CD1c-positive myeloid dendritic cell (primary cell): ENCODE measurements around the gene DRAXIN.

Experiments
- DNase-seq: peaks from one replicate; pipeline ENCODE4 v3.0.0-alpha.2; 2016; ENCODE audit errors: extremely low spot score

The DRAXIN gene

DNA sequence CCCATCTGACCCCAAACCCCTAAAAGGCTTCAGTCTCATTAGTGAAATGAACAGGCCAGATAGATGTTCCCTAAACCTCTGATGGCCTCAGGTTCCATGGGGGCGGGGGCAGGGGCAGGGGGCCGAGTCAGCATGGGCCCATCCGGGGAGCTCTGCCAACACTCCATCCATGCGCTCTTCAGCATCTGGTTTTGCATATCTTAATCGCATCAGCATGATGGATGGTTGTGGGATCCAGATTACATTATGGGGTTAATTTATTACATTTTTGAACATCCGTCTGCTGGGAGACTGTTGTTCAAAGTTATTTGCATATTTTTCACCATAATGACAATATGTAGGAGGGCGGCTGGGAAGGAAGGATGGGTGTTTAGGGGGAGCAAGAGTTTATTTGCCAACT is 7.4 kb upstream of the DRAXIN start:
- no peak for DNase-seq

- no peak for DNase-seq
Observed at GRCh38 chr1:11685210-11685752, 6.2 kb upstream of the DRAXIN start.

DNA sequence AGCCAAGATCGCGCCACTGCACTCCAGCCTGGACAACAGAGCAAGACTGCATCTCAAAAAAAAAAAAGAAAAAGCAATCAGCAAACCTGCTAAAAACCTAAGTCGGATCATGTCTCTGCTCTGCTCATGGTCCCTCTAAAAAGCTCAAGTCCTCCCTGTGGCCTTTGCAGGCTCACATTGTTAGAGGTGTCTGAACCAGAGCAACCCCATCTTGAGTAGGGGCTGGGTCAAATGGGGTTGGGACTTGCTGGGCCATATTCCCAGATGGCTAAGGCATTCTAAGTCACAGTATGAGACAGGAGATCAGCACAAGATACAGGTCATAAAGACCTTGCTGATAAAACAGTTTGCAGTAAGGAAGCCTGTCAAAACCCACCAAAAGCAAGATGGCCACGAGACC is 3.0 kb upstream of the DRAXIN start:
- no peak for DNase-seq

DNA sequence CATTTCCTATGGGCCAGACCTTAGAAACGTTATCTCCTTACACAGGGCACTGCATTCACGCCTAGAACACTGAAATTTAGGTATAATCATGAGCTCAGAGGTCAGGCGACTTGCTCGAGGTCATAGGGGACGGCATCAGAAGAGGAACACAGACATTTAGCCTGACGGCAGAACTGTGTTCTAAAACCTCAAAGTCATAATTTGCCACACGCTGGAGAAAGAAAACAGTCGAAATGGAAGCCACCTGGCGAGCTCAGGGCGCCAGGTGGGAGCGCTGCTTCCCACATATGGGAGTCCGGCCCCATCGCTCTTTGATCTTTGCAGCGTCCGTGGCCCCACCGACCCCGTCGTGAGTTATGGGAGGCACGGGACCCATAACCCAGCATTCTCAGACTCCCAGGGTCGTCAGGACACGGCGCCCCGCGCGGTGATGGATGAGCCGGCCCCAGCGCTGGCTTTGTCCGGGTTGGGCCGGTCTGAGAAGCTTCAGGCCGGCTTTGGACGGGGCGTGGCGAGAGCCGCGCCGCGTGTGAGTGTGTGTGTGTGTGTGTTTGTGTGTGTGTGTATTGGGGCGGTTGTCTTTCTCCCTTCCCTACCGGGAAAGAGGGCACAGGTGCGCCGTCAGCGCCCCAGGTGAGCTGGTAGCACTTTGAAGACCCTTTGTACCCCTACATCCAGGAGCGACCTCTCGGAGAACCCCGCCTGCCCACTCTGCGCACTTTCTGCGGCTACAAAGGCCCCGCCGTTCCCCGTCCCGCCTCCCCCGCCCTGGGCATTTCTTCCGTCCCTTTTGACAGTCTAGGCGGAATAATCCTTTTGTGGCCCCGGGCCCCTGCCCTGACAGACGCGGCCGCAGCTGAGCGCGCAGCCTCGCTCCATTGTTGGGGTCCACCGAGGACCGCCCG is 861 bp upstream of the DRAXIN start:
- peak; percentile 31 for DNase-seq

DNA sequence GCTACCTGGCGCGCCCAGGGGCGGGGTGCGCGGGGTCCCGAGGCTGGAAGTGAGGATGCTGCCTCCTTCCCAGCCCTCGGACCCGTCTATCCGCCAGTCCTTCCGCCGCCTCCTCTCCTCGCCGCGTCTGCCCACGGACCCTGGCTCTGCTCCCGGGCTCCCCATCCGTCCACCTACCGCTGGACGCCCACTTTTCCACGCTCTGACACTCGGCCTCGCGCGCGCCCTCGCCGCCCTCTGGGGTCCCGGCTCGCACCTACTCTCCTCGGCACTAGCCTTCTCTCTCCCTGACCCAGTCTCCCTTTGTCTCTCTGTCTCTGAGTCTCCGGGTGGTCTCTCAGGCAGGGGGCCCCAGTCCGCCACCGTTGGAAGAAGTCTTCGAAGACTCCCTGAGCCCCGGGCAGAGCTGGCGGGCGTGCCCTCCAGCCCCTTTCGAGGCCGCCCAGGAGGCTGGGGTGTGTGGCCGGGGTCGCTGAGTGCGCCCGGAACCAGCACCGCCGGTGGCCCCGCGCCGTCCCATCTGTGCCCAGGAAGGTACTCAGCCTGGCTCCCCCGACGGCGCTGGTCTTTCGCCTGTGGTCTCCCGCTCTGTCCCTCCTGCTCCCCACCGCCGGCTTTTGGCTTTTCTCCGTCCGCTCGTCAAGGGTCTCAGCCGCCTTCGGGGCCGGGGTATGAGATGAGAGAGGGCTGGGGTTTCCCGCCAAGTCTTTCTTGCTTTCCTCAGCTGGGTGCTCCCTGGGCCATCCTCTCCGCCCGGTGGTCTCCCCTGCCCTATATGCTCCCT is 610 bp downstream of the DRAXIN start:
- DNase-seq: no peak

DNA sequence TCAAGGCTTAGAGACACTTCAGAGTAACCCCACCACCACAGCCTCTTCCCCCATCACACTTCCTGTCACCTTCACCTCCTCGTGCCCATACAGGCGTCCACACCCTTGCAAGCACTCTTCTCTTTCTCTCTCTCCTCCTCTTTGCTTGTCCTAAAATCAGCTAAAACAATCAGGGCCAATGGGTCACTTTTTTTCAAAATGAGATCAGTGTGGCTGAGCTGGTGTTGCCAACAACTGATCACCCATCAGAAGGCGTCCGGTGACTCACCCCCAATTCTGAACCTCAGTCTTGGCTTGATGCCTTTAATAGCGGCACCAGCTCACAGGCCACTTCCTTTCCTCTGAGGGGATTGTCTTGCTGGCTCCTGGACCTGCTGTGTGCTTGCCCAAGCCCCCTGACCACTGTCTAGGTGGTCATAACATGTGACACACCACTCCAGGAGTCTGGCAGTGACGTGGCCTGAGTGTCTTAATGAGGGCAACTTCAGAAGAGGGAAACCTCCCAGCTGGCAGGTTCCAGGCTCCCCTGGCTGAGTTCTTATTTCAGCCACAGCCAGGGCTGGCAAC is 1.6 kb downstream of the DRAXIN start:
- DNase-seq: peak; percentile 71

- DNase-seq: no peak
Observed at GRCh38 chr1:11693917-11694316, 2.4 kb downstream of the DRAXIN start.

DNA sequence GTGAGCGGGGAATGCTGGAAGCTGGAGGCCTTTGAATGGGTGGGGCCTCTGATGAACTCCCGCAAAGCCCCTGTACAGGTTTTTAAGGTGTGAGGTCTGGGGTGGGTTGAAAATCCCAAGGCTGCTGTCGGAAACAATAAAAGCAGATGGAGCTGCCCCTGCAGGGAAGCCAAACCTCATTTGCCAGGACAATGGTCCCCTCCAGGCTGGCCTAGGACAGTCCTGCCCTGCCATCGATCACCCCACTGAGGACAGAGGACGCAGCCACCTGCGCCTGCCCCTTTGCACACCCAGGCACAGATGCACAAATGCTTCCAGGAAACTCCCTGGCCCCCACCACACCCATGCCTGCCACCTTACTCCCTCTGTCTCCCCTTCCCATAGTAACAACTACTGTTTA is 4.4 kb downstream of the DRAXIN start:
- DNase-seq: no peak

DNA sequence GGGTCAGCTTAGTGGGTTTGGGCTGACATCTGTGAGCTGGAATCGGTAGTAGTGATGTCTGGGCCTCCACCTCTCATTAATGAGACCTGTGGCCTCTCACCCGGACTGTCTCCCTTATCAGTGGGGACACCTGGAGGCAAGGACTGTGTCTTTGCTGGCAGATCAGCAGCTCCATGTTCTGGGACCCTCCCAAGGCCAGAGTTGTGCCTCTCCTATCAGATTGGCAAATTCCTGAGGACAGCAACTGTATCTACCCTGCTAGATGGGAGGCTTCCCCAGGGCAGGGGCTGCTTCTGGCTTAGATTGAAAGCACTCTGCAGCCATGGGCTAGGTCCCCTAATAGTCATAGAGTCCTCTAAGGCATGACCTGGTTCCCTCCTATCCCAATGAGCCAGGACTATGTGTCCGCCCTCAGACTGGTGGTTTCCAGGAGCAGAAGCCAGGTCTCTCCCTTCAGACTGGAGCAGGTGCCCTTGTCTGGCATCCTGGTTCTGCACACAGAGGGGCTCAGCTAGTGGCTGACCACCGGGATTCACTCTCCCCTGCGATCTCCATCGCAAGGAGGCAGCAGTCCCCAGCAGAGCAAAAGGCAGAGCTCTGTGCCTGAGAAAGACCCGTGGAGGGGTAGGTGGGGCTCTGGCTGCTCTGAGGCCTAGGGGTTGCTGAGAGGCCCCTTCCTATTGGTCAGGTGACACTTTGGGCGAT is 5.8 kb downstream of the DRAXIN start:
- no peak for DNase-seq

GRCh38 chr1:11697893-11698210 is 6.3 kb downstream of the DRAXIN start:
- DNase-seq: no peak

GRCh38 chr1:11700601-11701467 is 9.3 kb downstream of the DRAXIN start:
- DNase-seq: no peak

- DNase-seq: no peak
Observed at GRCh38 chr1:11701551-11701961, 10.0 kb downstream of the DRAXIN start.

GRCh38 chr1:11701981-11702803 is 10.7 kb downstream of the DRAXIN start:
- no peak for DNase-seq

DNA sequence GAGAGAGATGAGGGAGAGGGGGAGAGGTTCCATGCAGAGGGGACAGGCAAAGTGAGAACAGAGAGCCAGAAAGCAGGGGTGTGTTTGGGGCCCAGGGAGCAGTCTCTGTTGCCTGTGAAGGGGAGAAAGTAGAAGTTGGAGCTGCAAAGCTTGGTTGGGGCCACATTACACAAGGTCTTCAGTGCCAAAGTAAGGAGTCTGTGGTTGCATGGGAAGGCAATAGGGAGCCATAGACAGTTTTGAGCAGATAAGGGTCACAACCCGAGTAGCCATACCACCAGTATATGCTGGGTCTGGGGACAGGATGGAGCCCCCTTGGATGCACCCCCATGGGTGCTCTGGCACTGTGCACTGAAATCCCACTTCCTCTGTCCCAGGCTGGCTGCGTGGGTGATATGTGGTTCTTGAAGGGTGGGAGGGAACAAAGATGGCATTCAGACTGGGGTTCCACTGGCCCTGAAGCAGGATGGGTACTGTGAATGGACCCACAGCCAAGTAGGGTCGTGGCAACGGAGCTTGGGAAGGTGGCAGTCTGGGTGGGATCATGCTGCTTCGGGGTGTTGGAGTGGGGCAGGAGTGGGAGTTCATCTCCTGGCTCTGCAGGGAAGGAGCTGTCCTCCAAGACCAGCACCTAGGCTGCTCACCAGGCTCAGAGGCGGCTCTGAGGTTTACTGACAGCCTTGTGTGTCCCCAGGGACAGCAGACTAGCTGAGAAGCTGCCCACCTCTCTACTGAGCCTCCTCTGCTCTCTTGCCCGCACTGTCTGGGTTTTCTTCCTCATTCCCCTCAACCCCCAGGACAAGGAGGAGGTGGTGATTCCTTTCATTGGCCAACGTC is 12.1 kb downstream of the DRAXIN start:
- DNase-seq: no peak

DNA sequence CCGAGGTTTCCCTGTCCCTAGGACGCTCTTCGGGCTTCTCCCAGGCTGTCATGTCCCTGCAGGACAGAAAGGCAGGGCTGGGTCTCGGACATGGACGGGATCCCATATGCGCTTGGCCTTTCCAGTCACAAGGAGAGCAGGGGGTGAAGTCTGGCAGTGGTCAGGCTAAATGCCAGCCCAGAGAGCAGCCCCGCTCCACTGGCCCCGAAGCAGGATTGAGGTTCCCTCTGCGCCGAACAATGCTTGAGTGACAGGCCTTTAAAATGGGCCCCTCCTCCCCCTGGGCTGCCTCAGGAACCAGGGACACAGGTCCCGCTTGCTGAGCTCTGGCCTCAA is 12.7 kb downstream of the DRAXIN start:
- DNase-seq: no peak

DNA sequence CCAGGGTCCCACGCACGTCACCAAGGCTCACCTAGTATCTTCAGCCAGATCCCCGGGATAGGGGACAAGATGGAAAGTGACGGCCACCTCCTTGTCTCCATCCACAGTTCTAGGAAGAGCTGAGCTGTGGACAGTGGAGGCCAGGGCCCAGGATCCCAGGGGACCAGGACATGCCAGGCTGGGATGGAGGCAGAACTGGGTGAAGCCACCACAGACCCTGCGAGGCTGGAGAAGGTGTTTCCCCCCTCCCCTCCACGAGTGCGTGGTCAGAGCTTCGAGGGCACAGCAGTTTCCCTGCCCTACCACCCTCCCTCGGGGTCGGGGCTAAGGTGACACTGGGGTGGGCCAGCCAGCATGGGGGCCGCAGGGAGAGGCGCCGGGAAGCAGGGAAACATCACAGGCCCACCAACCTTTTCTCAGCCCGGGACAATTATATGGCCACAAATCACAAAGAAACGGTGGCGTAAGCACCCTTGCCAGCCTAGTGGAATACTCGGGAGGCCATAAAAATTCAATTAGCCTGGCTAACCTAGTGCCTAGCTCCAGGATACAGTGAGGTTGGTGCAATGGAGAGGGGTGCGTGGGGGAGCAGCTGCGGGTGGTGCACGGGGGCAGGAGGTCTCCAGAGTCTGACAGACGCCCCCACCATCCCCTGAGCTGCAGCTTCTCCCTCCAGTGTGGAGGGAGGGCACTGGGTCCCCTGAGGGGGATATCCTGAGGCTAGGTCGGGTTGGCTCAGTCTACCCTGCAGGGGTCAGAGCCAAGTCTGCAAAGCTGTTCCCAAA is 13.4 kb downstream of the DRAXIN start:
- no peak for DNase-seq

DNA sequence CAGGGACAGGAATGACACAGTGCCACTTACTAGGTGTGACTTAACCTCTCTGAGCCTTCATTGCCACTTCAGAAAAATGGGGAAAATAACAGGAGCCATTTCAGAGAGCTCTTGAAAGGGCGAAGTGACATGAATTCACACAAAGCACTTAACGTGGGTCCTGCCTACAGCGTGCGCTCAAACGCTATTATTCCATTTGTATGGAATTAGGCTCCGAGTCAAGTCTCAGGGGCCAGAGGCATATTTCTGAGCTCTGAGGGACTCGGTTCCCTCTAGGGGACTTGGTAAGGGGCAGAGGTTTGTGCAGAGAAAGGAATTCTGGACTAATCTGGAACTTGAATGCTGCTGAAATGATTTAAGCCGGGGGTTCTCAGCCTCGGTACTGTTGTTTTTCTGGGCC is 14.1 kb downstream of the DRAXIN start:
- DNase-seq: no peak

DNA sequence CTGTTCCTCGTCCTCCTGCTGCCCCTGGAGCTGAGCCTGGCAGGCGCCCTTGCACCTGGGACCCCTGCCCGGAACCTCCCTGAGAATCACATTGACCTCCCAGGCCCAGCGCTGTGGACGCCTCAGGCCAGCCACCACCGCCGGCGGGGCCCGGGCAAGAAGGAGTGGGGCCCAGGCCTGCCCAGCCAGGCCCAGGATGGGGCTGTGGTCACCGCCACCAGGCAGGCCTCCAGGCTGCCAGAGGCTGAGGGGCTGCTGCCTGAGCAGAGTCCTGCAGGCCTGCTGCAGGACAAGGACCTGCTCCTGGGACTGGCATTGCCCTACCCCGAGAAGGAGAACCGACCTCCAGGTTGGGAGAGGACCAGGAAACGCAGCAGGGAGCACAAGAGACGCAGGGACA is 14.8 kb downstream of the DRAXIN start:
- DNase-seq: no peak
